NCI-H526 treated with DMSO at 0.1 percent for 48 hours (cell line): Measurements from ENCODE around the gene SPNS3.

Source experiments
- DNase-seq: peaks from one replicate; lab custom pipeline; 2025; lab: John Stamatoyannopoulos, UW

The SPNS3 gene

GRCh38 chr17:4509923-4510617 is 76.3 kb downstream of the SPNS3 start:
- DNase-seq = no peak

- no peak for DNase-seq
Measured at GRCh38 chr17:4510618-4510941, 76.8 kb downstream of the SPNS3 start.

GRCh38 chr17:4511199-4511932 is 77.6 kb downstream of the SPNS3 start:
- DNase-seq = no peak

- no peak for DNase-seq
Measured at GRCh38 chr17:4512156-4513112, 78.7 kb downstream of the SPNS3 start.

GRCh38 chr17:4513113-4514032 is 79.6 kb downstream of the SPNS3 start:
- no peak for DNase-seq

- DNase-seq = no peak
Measured at GRCh38 chr17:4514206-4514605, 80.5 kb downstream of the SPNS3 start.

GRCh38 chr17:4514779-4515178 is 81.0 kb downstream of the SPNS3 start:
- no peak for DNase-seq

GRCh38 chr17:4515501-4515900 is 81.8 kb downstream of the SPNS3 start:
- no peak for DNase-seq

GRCh38 chr17:4516735-4517134 is 83.0 kb downstream of the SPNS3 start:
- no peak for DNase-seq

GRCh38 chr17:4518901-4519300 is 85.2 kb downstream of the SPNS3 start:
- DNase-seq = no peak

- DNase-seq = no peak
Measured at GRCh38 chr17:4519361-4519788, 85.6 kb downstream of the SPNS3 start.

GRCh38 chr17:4520060-4520893 is 86.5 kb downstream of the SPNS3 start:
- DNase-seq = no peak

- no peak for DNase-seq
Measured at GRCh38 chr17:4520894-4521600, 87.3 kb downstream of the SPNS3 start.

- DNase-seq = no peak
Measured at GRCh38 chr17:4522661-4523060, 88.9 kb downstream of the SPNS3 start.

- no peak for DNase-seq
Measured at GRCh38 chr17:4523946-4524345, 90.2 kb downstream of the SPNS3 start.

- DNase-seq = no peak
Measured at GRCh38 chr17:4525691-4526397, 92.1 kb downstream of the SPNS3 start.

- DNase-seq = no peak
Measured at GRCh38 chr17:4527134-4527533, 93.4 kb downstream of the SPNS3 start.

- DNase-seq = no peak
Measured at GRCh38 chr17:4527566-4528125, 93.9 kb downstream of the SPNS3 start.
